HepG2 (cell line): ENCODE data around the gene CCDC106. TPM values are rescaled to one million over a fixed set of nuclear protein-coding genes. Genes with fewer than 3 reads are reported as not detected.

Experiments used
- BHLHE40 ChIP-seq: IDR thresholded peaks from 2 replicates; pipeline ENCODE4 v1.6.1; 2011; ENCODE audit warnings: low read length, improper control_type of control experiment
- FOSL1 ChIP-seq: sonication (generic); formaldehyde crosslinking; IDR thresholded peaks from 2 replicates; pipeline ENCODE4 v1.9.0; 2021; ENCODE audit warnings: missing genetic modification reagents, borderline replicate concordance
- MXI1 ChIP-seq: IDR thresholded peaks from 3 replicates; pipeline ENCODE4 v1.6.1; 2012; ENCODE audit warnings: low read depth, low read length, inconsistent platforms, borderline replicate concordance
- POLR2G ChIP-seq: fragments of 200-400 bp; formaldehyde crosslinking; IDR thresholded peaks from 2 replicates; pipeline ENCODE4 v1.6.1; 2018; ENCODE audit warnings: mild to moderate bottlenecking, low read depth, low read length, moderate library complexity
- ZNF556 ChIP-seq: sonication (generic); formaldehyde crosslinking; IDR thresholded peaks from 2 replicates; pipeline ENCODE4 v1.4.0; 2020; ENCODE audit warnings: mild to moderate bottlenecking, missing genetic modification reagents, borderline replicate concordance
- ZNF589 ChIP-seq: sonication (generic); formaldehyde crosslinking; conservative IDR thresholded peaks from 2 replicates; pipeline ENCODE4 v1.8.0; 2022; ENCODE audit warnings: mild to moderate bottlenecking, moderate library complexity, missing genetic modification reagents
- ZNF644 ChIP-seq: IDR thresholded peaks from 2 replicates; pipeline ENCODE4 v1.6.1; 2016; ENCODE audit warnings: low read depth
- ZNF775 ChIP-seq: sonication (generic); formaldehyde crosslinking; IDR thresholded peaks from 2 replicates; pipeline ENCODE4 v1.4.0; 2020; ENCODE audit warnings: missing genetic modification reagents, mild to moderate bottlenecking, moderate library complexity, borderline replicate concordance
- ZNF777 ChIP-seq: sonication (generic); formaldehyde crosslinking; IDR thresholded peaks from 2 replicates; pipeline ENCODE4 v1.4.0; 2020; ENCODE audit warnings: missing genetic modification reagents
- ZNF782 ChIP-seq: sonication (generic); formaldehyde crosslinking; IDR thresholded peaks from 2 replicates; pipeline ENCODE4 v1.4.0; 2020; ENCODE audit warnings: missing genetic modification reagents, mild to moderate bottlenecking, borderline replicate concordance
- polyA plus RNA-seq, 8 experiments: library from polyadenylated mRNA; depleted of rRNA in 3 of 8; stranded (reverse) in 7 of 8; unstranded in 1 of 8; fragments of >200 nt; fragmentation: Illumina TruSeq in 4 of 8; extraction: Trizol in 4 of 8; gene quantifications; 2 replicates each; pipeline versions ENCODE4 v1.2.1 to v1.2.3, GENCODE V29; 2011 to 2016; ENCODE audit warnings: low read depth in 4 of 8, missing spikeins in 1 of 8, mixed read lengths in 1 of 8; ENCODE audit not compliant: insufficient read depth in 1 of 8
- total RNA-seq, 5 experiments: library from RNA; depleted of rRNA; stranded (reverse); fragments of >200 nt; fragmentation: Illumina TruSeq; extraction: Trizol; gene quantifications; 2 replicates each; pipeline ENCODE4 v1.2.3, GENCODE V29; 2016; ENCODE audit warnings: low read depth in 1 of 5
- TF ChIP-seq, protein P1 (sequence below): sonication (generic); formaldehyde crosslinking; IDR thresholded peaks from 2 replicates; pipeline ENCODE4 v1.4.0; 2020; ENCODE audit warnings: mild to moderate bottlenecking, missing genetic modification reagents, borderline replicate concordance
- TF ChIP-seq, protein P2 (sequence below): sonication (generic); formaldehyde crosslinking; IDR thresholded peaks from 2 replicates; pipeline ENCODE4 v1.5.1; 2020; ENCODE audit warnings: mild to moderate bottlenecking, moderate library complexity, missing genetic modification reagents
- TF ChIP-seq, protein P3 (sequence below): sonication (generic); formaldehyde crosslinking; IDR thresholded peaks from 2 replicates; pipeline ENCODE4 v1.5.0; 2020; ENCODE audit warnings: mild to moderate bottlenecking, low read depth, missing genetic modification reagents, borderline replicate concordance
- TF ChIP-seq, protein P4 (sequence below): sonication (generic); formaldehyde crosslinking; IDR thresholded peaks from 2 replicates; pipeline ENCODE4 v1.9.0; 2022; ENCODE audit warnings: low read depth, missing genetic modification reagents
- TF ChIP-seq, protein P5 (sequence below): sonication (generic); formaldehyde crosslinking; IDR thresholded peaks from 2 replicates; pipeline ENCODE4 v1.4.0; 2020; ENCODE audit warnings: missing genetic modification reagents, mild to moderate bottlenecking, borderline replicate concordance

CCDC106 gene
- total and polyA plus RNA-seq, 2 of the 13 experiments (the other 11 are each of a cell fraction or from before 2014, with no cell fraction given) = 4.7 to 8.8 TPM

DNA sequence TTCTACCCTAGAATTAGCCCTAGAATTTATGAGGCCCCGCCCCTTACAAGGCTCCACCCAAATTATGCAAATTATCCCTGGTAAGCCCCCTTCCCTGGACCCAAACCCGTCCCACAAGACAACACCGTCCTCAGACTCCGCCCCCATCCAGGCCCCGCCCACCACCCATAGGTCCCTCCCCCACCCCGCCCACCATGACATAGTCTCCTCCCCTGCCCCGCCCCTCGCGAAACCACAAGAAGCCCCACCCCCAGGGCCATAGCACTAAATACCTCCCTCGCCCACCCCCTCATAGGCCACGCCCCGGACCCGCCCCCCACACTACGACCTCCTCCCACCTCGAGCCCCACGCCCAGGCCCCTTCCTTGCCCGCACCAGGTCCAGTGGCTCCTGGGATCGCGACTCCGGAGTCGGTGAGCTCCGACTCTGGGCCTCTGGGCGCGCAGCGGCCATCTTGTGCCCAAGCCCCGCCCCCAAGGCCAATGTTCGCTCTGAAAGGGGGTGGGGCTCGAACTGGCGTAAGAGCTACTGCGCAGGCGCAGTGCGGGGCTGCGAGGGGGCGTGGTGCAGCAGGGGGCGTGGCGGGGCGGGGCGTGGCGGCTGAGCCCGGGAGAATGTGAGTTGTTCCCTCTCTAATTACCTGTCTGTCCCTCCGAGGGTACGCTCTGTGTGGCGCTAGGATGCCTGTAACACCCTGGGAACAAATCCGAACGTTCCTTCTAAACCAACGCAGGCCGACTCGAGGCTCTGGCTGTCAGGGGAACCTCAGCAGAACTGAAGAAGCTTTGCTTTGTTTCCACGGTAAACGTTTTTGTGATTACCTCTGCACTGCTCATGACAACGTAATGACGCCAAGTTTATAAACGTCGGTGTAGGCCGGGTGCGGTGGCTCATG, 23.7 kb upstream of the CCDC106 start, which contains the start of gene ZNF784 (continued):
- TF ChIP-seq, protein P1, sequence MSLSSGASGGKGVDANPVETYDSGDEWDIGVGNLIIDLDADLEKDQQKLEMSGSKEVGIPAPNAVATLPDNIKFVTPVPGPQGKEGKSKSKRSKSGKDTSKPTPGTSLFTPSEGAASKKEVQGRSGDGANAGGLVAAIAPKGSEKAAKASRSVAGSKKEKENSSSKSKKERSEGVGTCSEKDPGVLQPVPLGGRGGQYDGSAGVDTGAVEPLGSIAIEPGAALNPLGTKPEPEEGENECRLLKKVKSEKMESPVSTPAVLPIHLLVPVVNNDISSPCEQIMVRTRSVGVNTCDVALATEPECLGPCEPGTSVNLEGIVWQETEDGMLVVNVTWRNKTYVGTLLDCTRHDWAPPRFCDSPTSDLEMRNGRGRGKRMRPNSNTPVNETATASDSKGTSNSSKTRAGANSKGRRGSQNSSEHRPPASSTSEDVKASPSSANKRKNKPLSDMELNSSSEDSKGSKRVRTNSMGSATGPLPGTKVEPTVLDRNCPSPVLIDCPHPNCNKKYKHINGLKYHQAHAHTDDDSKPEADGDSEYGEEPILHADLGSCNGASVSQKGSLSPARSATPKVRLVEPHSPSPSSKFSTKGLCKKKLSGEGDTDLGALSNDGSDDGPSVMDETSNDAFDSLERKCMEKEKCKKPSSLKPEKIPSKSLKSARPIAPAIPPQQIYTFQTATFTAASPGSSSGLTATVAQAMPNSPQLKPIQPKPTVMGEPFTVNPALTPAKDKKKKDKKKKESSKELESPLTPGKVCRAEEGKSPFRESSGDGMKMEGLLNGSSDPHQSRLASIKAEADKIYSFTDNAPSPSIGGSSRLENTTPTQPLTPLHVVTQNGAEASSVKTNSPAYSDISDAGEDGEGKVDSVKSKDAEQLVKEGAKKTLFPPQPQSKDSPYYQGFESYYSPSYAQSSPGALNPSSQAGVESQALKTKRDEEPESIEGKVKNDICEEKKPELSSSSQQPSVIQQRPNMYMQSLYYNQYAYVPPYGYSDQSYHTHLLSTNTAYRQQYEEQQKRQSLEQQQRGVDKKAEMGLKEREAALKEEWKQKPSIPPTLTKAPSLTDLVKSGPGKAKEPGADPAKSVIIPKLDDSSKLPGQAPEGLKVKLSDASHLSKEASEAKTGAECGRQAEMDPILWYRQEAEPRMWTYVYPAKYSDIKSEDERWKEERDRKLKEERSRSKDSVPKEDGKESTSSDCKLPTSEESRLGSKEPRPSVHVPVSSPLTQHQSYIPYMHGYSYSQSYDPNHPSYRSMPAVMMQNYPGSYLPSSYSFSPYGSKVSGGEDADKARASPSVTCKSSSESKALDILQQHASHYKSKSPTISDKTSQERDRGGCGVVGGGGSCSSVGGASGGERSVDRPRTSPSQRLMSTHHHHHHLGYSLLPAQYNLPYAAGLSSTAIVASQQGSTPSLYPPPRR (CRISPR knock-in tag) = 0 out of 2 replicates have a peak, but pooled peaks have one; percentile 23
- TF ChIP-seq ZNF782 (CRISPR knock-in tag) (0 out of 2 replicates have a peak, but pooled peaks have one; percentile 33), ZNF777 (CRISPR knock-in tag) (0 out of 2 replicates have a peak, but pooled peaks have one; percentile 16), ZNF644 (CRISPR knock-in tag) (no peak), FOSL1 (CRISPR knock-in tag) (no peak), ZNF556 (peak; percentile 55; the same call in 1 of the 2 replicates), MXI1 (peak; percentile 53; the same call in 1 of the 3 replicates), POLR2G (peak; percentile 88), ZNF775 (no peak), BHLHE40 (no peak), ZNF589 (CRISPR knock-in tag) (no peak)
- TF ChIP-seq, protein P2, sequence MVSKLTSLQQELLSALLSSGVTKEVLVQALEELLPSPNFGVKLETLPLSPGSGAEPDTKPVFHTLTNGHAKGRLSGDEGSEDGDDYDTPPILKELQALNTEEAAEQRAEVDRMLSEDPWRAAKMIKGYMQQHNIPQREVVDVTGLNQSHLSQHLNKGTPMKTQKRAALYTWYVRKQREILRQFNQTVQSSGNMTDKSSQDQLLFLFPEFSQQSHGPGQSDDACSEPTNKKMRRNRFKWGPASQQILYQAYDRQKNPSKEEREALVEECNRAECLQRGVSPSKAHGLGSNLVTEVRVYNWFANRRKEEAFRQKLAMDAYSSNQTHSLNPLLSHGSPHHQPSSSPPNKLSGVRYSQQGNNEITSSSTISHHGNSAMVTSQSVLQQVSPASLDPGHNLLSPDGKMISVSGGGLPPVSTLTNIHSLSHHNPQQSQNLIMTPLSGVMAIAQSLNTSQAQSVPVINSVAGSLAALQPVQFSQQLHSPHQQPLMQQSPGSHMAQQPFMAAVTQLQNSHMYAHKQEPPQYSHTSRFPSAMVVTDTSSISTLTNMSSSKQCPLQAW (CRISPR knock-in tag) = peak; percentile 57; the same call in 1 of the 2 replicates
- TF ChIP-seq, protein P3, sequence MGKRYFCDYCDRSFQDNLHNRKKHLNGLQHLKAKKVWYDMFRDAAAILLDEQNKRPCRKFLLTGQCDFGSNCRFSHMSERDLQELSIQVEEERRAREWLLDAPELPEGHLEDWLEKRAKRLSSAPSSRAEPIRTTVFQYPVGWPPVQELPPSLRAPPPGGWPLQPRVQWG (CRISPR knock-in tag) = no peak
- TF ChIP-seq, protein P4, sequence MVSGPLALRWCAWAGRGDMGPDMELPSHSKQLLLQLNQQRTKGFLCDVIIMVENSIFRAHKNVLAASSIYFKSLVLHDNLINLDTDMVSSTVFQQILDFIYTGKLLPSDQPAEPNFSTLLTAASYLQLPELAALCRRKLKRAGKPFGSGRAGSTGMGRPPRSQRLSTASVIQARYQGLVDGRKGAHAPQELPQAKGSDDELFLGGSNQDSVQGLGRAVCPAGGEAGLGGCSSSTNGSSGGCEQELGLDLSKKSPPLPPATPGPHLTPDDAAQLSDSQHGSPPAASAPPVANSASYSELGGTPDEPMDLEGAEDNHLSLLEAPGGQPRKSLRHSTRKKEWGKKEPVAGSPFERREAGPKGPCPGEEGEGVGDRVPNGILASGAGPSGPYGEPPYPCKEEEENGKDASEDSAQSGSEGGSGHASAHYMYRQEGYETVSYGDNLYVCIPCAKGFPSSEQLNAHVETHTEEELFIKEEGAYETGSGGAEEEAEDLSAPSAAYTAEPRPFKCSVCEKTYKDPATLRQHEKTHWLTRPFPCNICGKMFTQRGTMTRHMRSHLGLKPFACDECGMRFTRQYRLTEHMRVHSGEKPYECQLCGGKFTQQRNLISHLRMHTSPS (CRISPR knock-in tag) = no peak
- TF ChIP-seq, protein P5, sequence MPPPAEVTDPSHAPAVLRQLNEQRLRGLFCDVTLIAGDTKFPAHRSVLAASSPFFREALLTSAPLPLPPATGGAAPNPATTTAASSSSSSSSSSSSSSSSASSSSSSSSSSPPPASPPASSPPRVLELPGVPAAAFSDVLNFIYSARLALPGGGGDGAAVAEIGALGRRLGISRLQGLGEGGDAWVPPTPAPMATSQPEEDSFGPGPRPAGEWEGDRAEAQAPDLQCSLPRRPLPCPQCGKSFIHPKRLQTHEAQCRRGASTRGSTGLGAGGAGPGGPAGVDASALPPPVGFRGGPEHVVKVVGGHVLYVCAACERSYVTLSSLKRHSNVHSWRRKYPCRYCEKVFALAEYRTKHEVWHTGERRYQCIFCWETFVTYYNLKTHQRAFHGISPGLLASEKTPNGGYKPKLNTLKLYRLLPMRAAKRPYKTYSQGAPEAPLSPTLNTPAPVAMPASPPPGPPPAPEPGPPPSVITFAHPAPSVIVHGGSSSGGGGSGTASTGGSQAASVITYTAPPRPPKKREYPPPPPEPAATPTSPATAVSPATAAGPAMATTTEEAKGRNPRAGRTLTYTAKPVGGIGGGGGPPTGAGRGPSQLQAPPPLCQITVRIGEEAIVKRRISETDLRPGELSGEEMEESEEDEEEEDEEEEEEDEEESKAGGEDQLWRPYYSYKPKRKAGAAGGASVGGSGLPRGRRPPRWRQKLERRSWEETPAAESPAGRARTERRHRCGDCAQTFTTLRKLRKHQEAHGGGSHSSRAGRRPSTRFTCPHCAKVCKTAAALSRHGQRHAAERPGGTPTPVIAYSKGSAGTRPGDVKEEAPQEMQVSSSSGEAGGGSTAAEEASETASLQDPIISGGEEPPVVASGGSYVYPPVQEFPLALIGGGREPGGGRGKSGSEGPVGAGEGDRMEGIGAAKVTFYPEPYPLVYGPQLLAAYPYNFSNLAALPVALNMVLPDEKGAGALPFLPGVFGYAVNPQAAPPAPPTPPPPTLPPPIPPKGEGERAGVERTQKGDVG (CRISPR knock-in tag) = no peak
